Measurements from ENCODE around the gene DPP7.
"Not testable (repeated sequence)": the region's sequence is repeated elsewhere in the genome, so short reads cannot be mapped to it uniquely, and the experiment has no call there.

Gene DPP7

DNA sequence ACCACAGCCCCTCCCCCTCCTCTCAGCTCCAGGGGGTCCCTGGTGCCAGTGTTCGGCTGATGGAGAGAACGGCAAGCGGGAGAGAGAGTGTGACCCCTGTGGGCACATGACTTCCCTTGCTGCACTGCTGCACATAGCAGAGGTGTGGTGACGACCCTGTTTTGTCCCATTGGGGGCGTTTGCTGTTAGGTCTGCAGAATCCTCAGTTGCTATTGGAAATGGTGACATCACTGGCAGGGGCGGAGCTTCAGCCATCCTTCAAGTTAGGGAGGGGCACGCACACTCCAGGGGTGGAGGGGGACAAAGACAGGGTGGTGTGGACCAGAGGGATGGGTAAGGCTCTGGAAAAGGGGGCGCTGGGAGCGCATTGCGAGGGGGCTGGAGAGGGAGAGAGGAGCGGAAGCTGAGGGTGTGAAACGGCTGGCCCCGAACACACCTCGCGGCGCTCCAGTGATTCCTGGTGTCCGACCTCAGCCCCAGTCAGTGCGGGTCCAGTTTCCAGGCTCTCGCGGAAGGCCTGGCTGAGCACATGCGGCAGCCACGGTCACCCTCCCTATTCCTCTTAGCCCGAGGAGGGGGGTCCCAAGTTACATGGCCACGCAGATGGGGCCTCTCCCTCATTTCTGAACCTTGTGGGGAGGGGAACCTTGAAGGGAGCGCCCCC is 23.7 kb upstream of the DPP7 start:
- Histone ChIP-seq H3K4me2 (peak overlapping the region in 9 of 11 experiments; percentile 52 to 72 (median 66); a peak in 12 of 22 replicates), H4K20me1 (peaks cover 0 to 60% (median 9%) of the 10 kb centered on the region in 11 experiments; a peak in 11 of 22 replicates), H3K36me3 (no peaks in the 10 kb centered on the region), H3K4me3 (0 out of 20 replicates have a peak overlapping the region, but pooled peaks of 1 of the 10 experiments have one; percentile 2), H3K27ac (no peak overlapping the region), H3K9ac (no peak overlapping the region), H3K4me1 (peaks cover 6 to 34% (median 16%) of the 10 kb centered on the region in 10 experiments; a peak in 16 of 20 replicates), H3K9me3 (replicated peaks in 1 of 11) (peaks cover 0 to 4% (median 0%) of the 10 kb centered on the region in 11 experiments; a peak in 1 of 22 replicates), H3K27me3 (peaks cover 62 to 94% (median 78%) of the 10 kb centered on the region in 11 experiments)
- TF ChIP-seq Cebpa-rat (IDR thresholded peaks at IDR 0.05): no peak

GRCh38 chr9:137136881-137137607 is 22.5 kb upstream of the DPP7 start:
- Histone ChIP-seq H3K4me3 (no peak overlapping the region), H3K4me1 (peaks cover 6 to 32% (median 15%) of the 10 kb centered on the region in 10 experiments; a peak in 16 of 20 replicates), H3K9ac (no peak overlapping the region), H3K4me2 (no peak overlapping the region), H3K27me3 (peaks cover 62 to 86% (median 78%) of the 10 kb centered on the region in 11 experiments), H3K36me3 (no peaks in the 10 kb centered on the region), H4K20me1 (peaks cover 0 to 52% (median 9%) of the 10 kb centered on the region in 11 experiments; a peak in 11 of 22 replicates), H3K27ac (no peak overlapping the region), H3K9me3 (replicated peaks in 1 of 11) (peaks cover 0 to 4% (median 0%) of the 10 kb centered on the region in 11 experiments; a peak in 1 of 22 replicates)
- no peak for TF ChIP-seq Cebpa-rat (IDR thresholded peaks at IDR 0.05)

DNA sequence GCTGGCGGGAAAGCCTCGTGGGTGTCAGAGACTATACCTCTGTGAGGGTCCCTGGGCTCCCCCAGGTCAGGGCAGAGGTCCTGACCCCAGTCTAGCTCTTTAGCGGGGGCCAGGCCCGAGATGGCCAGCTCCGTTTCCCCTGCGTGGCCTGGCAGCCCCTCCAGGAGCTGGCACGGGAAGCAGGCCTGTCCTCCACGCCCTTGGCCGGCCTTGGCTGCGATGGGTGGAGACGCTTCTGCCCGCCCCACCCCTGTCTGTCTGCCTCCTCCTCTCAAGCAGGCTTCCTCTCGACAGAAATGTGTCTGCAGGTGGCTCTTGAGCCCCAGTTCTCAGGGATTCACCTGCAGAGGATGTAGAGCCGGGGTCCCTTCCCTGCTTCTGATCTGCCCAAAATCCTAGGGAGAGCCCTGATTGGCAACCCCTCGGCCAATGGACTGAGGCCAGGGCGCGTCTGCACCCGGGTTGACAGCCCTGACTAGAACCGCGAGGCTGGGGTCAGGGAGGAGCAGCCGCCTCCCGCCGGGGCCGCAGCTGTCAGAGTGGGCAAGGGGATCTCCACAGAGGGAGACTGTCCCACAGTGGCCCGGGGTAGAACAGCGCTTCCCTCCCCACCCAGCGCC is 21.8 kb upstream of the DPP7 start:
- H3K4me2 ChIP-seq: no peak overlapping the region
- no peaks in the 10 kb centered on the region for H3K36me3 ChIP-seq
- peaks cover 59 to 82% (median 73%) of the 10 kb centered on the region in 11 experiments for H3K27me3 ChIP-seq
- peaks cover 0 to 45% (median 9%) of the 10 kb centered on the region in 11 experiments; a peak in 11 of 22 replicates for H4K20me1 ChIP-seq
- H3K27ac ChIP-seq: no peak overlapping the region
- TF ChIP-seq Cebpa-rat (IDR thresholded peaks at IDR 0.05): no peak
- H3K9me3 ChIP-seq (replicated peaks in 1 of 11): peaks cover 0 to 4% (median 0%) of the 10 kb centered on the region in 11 experiments; a peak in 1 of 22 replicates
- H3K4me3 ChIP-seq: no peak overlapping the region
- no peak overlapping the region for H3K9ac ChIP-seq
- H3K4me1 ChIP-seq: peaks cover 6 to 36% (median 17%) of the 10 kb centered on the region in 10 experiments; a peak in 16 of 20 replicates

DNA sequence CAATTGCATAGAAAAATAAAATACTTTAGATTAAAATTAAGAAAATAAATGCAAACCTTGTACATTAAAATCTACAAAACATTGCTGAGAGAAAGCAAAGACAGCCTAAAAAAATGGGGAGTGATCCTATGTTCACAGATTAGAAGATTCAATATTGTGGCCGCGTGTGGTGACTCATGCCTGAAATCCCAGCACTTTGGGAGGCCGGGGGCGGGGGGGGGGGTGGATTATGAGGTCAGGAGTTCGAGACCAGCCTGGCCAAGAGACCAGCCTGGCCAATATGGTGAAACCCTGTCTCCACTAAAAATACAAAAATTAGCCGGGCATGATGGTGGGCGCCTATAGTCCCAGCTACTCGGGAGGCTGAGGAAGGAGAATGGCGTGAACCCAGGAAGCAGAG is 20.6 kb upstream of the DPP7 start:
- H3K27ac ChIP-seq, H3K4me3 ChIP-seq: not testable (repeated sequence)
- peaks cover 47 to 70% (median 61%) of the 10 kb centered on the region in 11 experiments for H3K27me3 ChIP-seq

DNA sequence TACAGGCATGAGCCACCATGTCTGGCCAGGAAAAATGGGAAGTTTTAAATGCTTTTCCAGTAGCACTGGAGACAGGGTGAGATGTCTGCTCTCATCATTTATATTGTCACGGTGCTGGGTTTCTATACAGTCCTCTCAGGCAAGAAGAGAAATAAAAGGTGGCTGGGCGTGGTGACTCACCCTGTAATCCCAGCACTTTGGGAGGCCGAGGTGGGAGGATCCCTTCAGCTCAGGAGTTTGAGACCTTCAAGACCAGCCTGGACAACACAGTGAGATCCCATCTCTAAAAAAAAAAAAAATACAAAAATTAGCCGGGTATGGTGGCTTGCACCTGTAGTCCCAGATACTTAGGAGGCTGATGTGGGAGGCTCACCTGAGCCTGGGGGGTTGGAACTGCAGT is 19.7 kb upstream of the DPP7 start:
- Histone ChIP-seq H3K27me3 (peaks cover 38 to 60% (median 52%) of the 10 kb centered on the region in 11 experiments), H3K4me1 (peaks cover 11 to 41% (median 27%) of the 10 kb centered on the region in 10 experiments), H4K20me1 (peaks cover 0 to 29% (median 9%) of the 10 kb centered on the region in 11 experiments; a peak in 11 of 22 replicates), H3K9ac (no peak overlapping the region), H3K36me3 (no peaks in the 10 kb centered on the region), H3K27ac (no peak overlapping the region), H3K4me2 (no peak overlapping the region), H3K9me3 (replicated peaks in 1 of 11) (peaks cover 0 to 7% (median 0%) of the 10 kb centered on the region in 11 experiments; a peak in 2 of 22 replicates), H3K4me3 (no peak overlapping the region)
- TF ChIP-seq Cebpa-rat (IDR thresholded peaks at IDR 0.05): no peak

More for the DNA sequence above, 20.6 kb upstream of the DPP7 start:
- H3K36me3 ChIP-seq; H3K9ac ChIP-seq; H3K4me2 ChIP-seq; H3K9me3 ChIP-seq (replicated peaks in 1 of 11): not testable (repeated sequence)
- Histone ChIP-seq H3K4me1 (peaks cover 10 to 40% (median 25%) of the 10 kb centered on the region in 10 experiments), H4K20me1 (peaks cover 0 to 37% (median 9%) of the 10 kb centered on the region in 11 experiments; a peak in 11 of 22 replicates)

DNA sequence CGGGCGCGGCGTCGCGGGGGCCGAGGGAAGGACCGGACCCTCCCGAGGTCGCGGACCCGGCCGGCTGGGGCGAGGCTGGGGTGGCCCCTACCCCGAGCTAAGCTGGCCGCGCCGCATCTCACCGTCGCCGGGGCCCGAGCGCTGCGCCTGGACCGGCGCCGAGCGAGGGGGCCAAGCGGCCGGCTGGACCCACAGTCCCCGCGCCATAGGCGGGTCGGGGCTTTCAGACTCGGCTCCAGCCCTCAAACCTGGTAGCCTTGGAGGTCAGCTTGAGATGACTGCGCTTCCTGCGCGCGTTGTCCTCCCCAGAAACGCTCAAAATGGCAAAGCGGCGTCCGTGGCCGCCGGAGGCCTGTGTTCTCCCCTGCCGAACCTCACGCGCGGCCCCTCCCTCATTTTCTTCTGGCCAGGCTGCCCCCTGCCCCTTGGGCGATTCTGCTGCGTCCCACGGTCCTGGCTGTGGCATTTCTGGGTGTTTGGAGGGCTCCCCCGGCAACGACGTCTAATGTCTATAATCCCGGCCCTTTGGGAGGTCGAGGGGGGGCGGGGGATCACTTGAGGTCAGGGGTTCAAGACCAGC is 15.7 kb upstream of the DPP7 start:
- Histone ChIP-seq H3K4me3 (peak overlapping the region; percentile 69 to 83 (median 80)), H3K9me3 (replicated peaks in 1 of 11) (peaks cover 0 to 7% (median 0%) of the 10 kb centered on the region in 11 experiments; a peak in 1 of 22 replicates), H4K20me1 (peaks cover 0 to 11% (median 0%) of the 10 kb centered on the region in 11 experiments; a peak in 4 of 22 replicates), H3K36me3 (no peaks in the 10 kb centered on the region), H3K27ac (peak overlapping the region; percentile 48 to 87 (median 77); a peak in 21 of 22 replicates), H3K27me3 (peaks cover 0 to 21% (median 12%) of the 10 kb centered on the region in 11 experiments; a peak in 17 of 22 replicates), H3K9ac (peak overlapping the region; percentile 76 to 93 (median 84)), H3K4me1 (peaks cover 35 to 55% (median 46%) of the 10 kb centered on the region in 10 experiments), H3K4me2 (peak overlapping the region; percentile 88 to 100 (median 98))
- no peak for TF ChIP-seq Cebpa-rat (IDR thresholded peaks at IDR 0.05)

DNA sequence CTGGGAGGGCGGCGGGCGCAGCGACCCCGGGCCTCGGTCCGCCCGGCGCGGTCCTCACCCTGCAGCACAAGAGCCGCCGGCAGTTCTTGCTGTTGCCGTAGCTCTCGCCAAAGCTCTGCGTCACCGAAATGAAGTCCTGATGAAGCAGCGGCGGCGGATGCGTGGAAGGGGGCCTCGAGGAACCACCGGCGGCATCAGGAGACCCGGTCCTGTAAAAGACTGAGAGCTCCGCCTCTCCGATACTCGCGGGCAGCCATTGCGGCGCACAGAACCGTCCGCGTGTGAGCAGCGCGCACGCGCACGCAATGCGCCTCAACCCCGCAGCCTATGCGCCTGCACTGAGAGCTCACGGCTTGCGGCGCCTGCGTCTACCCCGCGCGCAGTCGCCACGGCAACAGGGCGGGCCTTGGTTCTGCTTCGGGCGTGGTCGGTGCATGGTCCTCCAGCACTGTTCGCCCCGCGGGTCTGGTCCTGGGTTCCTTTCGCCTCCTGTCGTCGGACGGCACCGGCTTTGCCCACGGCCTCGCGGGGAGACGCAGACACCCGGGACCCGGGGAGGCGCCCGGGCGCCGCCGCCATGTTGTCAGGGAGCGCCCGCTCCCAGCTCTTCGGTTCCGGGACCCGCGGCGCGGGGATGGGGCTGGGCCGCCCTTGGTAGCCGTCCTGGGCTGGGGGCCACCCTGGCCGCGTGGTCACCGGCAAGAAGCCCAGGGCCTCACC is 15.1 kb upstream of the DPP7 start:
- peak overlapping the region; percentile 76 to 93 (median 84) for H3K9ac ChIP-seq
- H3K4me3 ChIP-seq: peak overlapping the region; percentile 69 to 83 (median 80)
- H3K4me1 ChIP-seq: peaks cover 35 to 57% (median 47%) of the 10 kb centered on the region in 10 experiments
- H3K4me2 ChIP-seq: peak overlapping the region; percentile 88 to 100 (median 98)
- no peak for TF ChIP-seq Cebpa-rat (IDR thresholded peaks at IDR 0.05)
- peak overlapping the region; percentile 48 to 87 (median 77); a peak in 21 of 22 replicates for H3K27ac ChIP-seq
- peaks cover 0 to 7% (median 0%) of the 10 kb centered on the region in 11 experiments; a peak in 1 of 22 replicates for H3K9me3 ChIP-seq (replicated peaks in 1 of 11)
- H3K27me3 ChIP-seq: peaks cover 0 to 14% (median 7%) of the 10 kb centered on the region in 11 experiments; a peak in 17 of 22 replicates
- H4K20me1 ChIP-seq: peaks cover 0 to 11% (median 0%) of the 10 kb centered on the region in 11 experiments; a peak in 4 of 22 replicates
- H3K36me3 ChIP-seq: no peaks in the 10 kb centered on the region

Measured in BLaER1 treated with 17β-estradiol and CSF1 and Interleukin-3, amounts not matched to agents 10 nM and 100 nM (cell line).